Skeletal muscle satellite cell (primary cell): ENCODE measurements around the gene ACBD3.

Source experiments
- H3K27me3 ChIP-seq: 2 replicates; pipeline ENCODE4 v1.7.0; 2013; ENCODE audit warnings: low read length; ENCODE audit not compliant: control insufficient read depth, insufficient read depth
- H3K36me3 ChIP-seq: 2 replicates; pipeline ENCODE4 v1.7.0; 2013; ENCODE audit warnings: mild to moderate bottlenecking, control low read depth, low read length; ENCODE audit not compliant: insufficient read depth
- H3K4me1 ChIP-seq: 2 replicates; pipeline ENCODE4 v1.7.0; 2013; ENCODE audit warnings: low read length; ENCODE audit not compliant: control insufficient read depth, insufficient read depth
- H3K4me2 ChIP-seq: 2 replicates; pipeline ENCODE4 v1.7.0; 2013; ENCODE audit warnings: mild to moderate bottlenecking, low read length
- H3K4me3 ChIP-seq: 2 replicates; pipeline ENCODE4 v1.7.0; 2013; ENCODE audit warnings: low read length
- H3K9ac ChIP-seq: 2 replicates; pipeline ENCODE4 v1.7.0; 2013; ENCODE audit warnings: mild to moderate bottlenecking, low read depth, low read length, moderate library complexity
- H3K9me3 ChIP-seq: replicated peaks from 2 replicates; pipeline ENCODE4 v1.7.0; 2013; ENCODE audit warnings: mild to moderate bottlenecking, control low read depth, low read length

Gene ACBD3

DNA sequence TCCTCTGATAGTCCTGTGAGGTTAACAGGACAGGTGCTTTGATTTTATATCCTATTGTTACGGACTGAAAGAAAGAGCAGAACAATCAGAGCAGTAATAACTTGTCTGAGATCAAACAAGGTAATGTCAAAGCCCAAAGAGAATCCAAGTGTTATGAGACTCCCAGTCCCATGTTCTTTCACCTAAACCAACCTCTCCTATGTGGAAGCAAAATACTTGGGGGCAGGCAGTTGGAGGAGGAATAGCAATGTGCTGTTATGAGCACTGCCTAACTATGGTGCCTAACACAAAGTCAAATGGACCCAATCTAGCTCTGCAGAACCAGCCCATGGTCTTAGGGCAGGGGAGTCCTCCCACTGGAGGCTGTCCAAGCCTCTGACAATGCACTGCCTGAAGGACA is 28.1 kb downstream of the ACBD3 start:
- Histone ChIP-seq H3K4me2 (no peak overlapping the region), H3K36me3 (peaks cover 73% of the 10 kb centered on the region), H3K9me3 (no peaks in the 10 kb centered on the region), H3K4me3 (no peak overlapping the region), H3K27me3 (no peaks in the 10 kb centered on the region), H3K4me1 (no peaks in the 10 kb centered on the region), H3K9ac (no peak overlapping the region)

DNA sequence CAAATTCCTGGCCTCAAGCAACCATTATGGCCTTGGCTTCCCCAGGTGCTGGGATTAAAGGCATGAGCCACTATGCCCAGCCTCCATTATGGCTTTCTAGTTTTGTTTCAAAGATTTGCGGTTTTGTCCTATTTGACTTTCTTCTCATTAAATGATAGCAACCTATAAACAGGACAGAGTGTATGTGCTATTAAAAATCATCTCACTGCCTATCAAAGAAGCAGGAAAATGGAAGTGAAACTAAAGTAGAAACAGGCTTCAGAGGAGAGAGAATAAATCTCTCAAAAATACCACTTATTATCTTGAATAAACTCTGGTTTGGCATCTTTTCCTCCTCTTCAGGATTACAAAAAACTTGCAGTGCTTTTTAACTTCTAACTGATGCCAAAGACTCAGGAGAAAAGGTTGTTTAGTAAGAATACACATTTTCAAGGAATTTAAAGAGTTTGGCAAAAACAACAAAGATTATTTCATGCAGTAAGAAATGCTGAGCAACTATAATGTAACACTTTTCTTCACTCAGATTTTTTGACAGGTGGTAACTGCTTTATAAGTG is 28.7 kb downstream of the ACBD3 start:
- Histone ChIP-seq H3K4me2 (no peak overlapping the region), H3K36me3 (peaks cover 77% of the 10 kb centered on the region), H3K4me3 (no peak overlapping the region)

DNA sequence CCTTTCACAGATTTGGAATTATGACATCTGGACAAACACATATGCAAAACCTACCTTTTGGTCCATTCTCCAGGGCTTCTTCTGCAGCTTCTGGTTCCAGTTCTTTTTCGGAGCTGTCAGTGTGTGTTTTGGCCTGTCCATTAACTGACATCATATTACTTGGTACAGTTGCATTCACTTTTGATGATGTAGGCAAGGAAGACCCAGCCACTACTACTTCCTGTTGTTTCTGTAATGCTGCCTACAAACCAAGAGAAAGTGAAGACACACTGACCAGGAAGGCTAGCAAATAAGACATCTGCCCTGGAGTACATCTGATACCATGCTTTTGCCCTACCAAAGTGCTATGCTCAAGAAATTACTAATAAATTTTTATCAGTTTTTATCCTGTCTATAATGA is 31.9 kb downstream of the ACBD3 start:
- H3K9me3 ChIP-seq, result no peaks in the 10 kb centered on the region

More for the DNA sequence above, 28.7 kb downstream of the ACBD3 start:
- Histone ChIP-seq H3K9me3 (no peaks in the 10 kb centered on the region), H3K9ac (no peak overlapping the region), H3K4me1 (no peaks in the 10 kb centered on the region), H3K27me3 (no peaks in the 10 kb centered on the region)

DNA sequence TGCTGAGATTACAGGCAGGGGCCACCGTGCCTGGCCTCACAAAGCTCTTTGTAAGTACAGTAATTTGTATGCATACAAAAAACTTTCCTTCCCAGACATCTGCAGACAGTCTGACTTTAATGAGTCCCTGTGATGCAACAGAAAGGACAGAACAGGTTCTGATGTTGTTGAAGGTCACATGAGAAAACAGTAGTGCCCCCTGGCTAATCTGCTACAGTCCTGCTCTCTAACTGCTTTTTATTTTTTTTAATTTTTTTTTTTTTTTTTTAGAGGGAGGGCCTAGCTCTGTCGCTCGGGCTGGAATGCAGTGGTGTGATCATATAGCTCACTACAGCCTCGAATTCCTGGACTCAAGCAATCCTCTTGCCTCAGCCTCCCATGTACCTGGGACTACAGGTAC is 36.7 kb downstream of the ACBD3 start:
- no peaks in the 10 kb centered on the region for H3K27me3 ChIP-seq
- peaks cover 80% of the 10 kb centered on the region for H3K36me3 ChIP-seq
- H3K4me1 ChIP-seq, result no peaks in the 10 kb centered on the region
- H3K4me3 ChIP-seq, result no peak overlapping the region
- no peak overlapping the region for H3K4me2 ChIP-seq
- no peaks in the 10 kb centered on the region for H3K9me3 ChIP-seq
- H3K9ac ChIP-seq, result no peak overlapping the region

More for the DNA sequence above, 31.9 kb downstream of the ACBD3 start:
- no peaks in the 10 kb centered on the region for H3K4me1 ChIP-seq
- no peak overlapping the region for H3K4me3 ChIP-seq
- H3K36me3 ChIP-seq, result peaks cover 72% of the 10 kb centered on the region
- H3K27me3 ChIP-seq, result no peaks in the 10 kb centered on the region
- no peak overlapping the region for H3K9ac ChIP-seq
- H3K4me2 ChIP-seq, result no peak overlapping the region

DNA sequence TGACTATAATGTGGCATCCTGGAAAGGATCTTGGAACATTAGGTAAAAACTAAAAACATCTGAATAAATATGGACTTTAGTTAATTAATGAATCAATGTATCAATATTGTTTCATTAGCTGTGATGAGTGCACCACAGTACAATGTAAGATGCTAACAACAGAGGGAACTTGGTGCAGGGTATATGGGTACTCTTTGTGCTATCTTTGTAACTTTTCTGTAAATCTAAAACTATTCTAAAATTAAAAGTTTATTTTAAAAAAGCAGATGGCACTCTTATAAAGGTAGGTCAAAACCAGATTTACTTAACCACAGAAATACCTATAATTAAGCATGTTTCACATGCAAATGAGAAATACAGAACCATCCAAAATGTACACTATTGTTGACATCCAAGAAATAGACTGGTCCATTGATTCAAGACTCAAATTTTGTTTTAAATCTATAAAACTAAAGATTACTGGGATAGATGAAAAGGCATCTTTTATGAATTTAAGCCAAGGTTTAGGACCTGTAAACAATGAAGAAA is 38.4 kb downstream of the ACBD3 start:
- Histone ChIP-seq H3K4me2 (no peak overlapping the region), H3K4me1 (no peaks in the 10 kb centered on the region), H3K27me3 (no peaks in the 10 kb centered on the region), H3K4me3 (no peak overlapping the region), H3K9ac (no peak overlapping the region), H3K9me3 (no peaks in the 10 kb centered on the region), H3K36me3 (peaks cover 76% of the 10 kb centered on the region)

DNA sequence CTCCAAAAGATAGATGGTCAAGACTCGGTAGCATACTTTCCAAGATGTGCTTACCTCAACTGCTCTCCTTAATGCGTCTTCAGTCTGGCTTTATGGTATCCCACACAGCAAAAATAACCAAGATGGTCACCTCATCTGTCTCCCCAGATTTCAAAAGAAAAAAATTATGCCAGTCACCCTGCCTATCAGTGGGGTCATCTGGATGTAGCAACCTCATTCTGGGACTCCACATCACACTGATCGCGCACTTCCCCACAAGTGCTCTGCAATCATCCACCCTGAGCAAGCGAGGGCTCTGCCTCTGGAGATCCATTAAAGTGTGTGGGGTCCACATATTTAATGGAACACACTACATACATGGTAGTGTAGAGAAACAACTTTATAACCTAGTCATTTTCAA is 42.5 kb downstream of the ACBD3 start:
- Histone ChIP-seq H3K36me3 (peaks cover 49% of the 10 kb centered on the region), H3K4me1 (no peaks in the 10 kb centered on the region), H3K27me3 (no peaks in the 10 kb centered on the region), H3K9ac (no peak overlapping the region), H3K4me2 (no peak overlapping the region), H3K4me3 (no peak overlapping the region), H3K9me3 (no peaks in the 10 kb centered on the region)

DNA sequence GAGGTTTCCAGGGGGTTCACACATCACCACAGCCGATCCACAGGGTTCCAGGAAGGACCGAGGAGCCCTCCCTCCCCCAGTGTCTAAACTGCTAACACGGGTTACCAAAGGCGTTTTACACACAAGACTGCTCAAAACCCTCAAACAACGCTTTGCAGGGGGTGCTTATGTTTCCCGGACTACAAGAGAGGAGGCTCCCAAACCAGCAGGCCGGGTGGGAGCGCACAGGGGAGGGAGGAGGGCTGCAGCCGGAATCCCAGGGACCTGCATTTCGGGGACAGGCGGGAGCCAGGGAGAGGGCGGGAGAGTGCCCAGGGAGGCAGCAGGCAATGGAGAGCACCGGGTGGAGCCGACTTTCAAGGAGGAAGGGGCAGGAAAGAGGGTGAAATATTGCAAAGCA is 50.8 kb downstream of the ACBD3 start:
- H3K36me3 ChIP-seq, result no peaks in the 10 kb centered on the region
- H3K4me2 ChIP-seq, result no peak overlapping the region
- no peak overlapping the region for H3K9ac ChIP-seq
- no peaks in the 10 kb centered on the region for H3K27me3 ChIP-seq
- no peak overlapping the region for H3K4me3 ChIP-seq
- H3K9me3 ChIP-seq, result no peaks in the 10 kb centered on the region
- H3K4me1 ChIP-seq, result peaks cover 9% of the 10 kb centered on the region

DNA sequence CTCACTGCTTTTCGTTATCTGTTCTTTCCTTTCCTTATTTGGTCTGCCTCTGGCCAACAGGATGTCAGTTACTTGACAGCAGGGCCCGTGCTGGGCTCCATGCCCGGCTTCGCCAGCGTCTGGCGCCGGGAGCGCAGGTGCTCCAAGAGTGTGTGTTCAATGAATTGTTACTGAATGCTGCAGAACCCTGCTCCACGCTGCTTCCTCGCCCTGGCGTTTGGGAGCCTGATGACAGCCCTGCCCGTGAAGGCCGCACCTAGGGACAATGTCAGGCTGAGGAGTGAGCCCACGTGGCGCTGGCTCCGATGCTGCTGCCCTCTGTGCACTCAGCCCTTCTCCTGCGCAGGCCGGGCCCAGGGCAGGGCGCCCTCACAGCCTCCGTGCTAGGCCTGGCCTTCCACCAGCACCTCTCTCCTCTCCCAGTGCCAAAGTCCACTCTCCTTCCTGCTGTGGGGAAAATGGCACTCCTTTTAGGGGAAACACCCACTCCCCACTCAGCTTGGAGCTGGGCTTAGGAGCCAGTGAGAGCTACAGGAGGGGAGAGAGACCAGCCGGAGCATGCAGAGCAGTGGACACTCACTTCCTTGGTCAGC is 51.4 kb downstream of the ACBD3 start:
- Histone ChIP-seq H3K4me3 (no peak overlapping the region), H3K4me2 (no peak overlapping the region), H3K4me1 (peaks cover 9% of the 10 kb centered on the region), H3K9me3 (no peaks in the 10 kb centered on the region), H3K27me3 (no peaks in the 10 kb centered on the region), H3K9ac (no peak overlapping the region), H3K36me3 (no peaks in the 10 kb centered on the region)

DNA sequence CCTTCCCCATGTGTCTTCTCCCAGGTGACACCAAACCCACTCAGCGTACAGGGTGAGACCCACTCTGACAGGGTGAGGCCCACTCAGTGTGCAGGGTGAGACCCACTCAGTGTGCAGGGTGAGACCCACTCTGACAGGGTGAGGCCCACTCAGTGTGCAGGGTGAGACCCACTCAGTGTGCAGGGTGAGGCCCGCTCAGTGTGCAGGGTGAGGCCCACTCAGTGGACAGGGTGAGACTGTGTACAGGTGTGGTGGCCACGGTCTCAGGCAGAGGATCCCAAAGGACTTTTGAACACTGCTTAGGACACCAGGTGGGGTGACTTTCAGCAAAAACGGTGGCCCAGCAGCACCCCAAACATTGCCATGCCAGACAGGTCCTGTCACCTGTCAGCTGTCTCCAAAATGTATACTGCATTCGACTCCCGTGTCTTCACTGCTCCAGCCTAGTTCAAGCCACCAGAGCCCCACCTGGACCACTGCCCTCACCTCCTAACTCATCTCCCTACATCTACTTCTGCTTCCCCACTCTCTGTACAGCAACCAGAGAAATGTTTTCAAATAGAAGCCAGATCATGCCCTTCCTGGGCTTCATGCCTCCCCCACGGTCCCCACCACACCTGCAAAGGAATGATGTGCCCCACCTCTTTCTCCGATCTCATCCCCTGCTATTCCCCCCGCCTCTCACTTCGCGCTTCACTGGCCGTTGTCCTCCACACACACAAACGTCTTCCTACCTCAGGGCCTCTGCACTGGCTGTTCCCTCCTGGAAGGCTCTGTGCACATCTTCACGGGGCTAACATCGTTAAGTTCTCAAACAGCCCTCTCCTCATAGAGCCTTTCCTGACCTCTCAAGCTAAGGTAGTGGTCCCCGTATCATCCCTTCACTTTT is 52.1 kb downstream of the ACBD3 start:
- Histone ChIP-seq H3K9ac (no peak overlapping the region), H3K9me3 (no peaks in the 10 kb centered on the region), H3K36me3 (no peaks in the 10 kb centered on the region), H3K4me1 (peaks cover 9% of the 10 kb centered on the region), H3K4me3 (no peak overlapping the region), H3K27me3 (no peaks in the 10 kb centered on the region), H3K4me2 (no peak overlapping the region)

DNA sequence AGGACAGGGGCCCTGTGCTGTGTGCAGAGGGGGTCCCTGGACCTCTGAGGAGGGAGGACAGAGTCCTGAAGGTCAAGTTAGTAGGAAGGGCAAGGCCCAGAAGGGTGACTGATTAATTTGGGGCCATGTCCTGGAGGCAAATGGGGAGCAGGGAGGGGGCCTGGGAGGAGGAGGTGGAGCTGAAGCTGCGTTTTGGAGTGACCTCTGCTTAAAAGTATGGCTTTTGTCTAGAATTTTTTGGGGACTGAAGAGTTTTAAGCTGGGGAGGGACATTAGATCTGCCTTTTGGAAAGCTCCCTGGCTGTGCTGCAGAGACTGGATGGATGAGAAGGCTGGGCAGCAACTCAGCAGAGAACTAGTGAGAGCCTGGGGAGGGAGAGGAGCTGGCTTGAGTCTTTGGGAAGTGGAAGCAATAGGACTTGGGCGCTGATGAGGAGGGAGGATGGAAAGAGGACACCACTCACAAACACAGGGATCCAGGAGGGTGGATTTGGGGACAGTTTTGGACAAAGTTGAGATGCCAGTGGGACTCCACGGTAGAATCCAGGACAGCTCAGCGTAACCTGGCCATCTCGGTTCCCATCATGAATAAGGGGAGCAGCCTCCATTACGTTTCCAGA is 52.9 kb downstream of the ACBD3 start:
- Histone ChIP-seq H3K9ac (no peak overlapping the region), H3K4me2 (no peak overlapping the region), H3K4me3 (no peak overlapping the region), H3K36me3 (no peaks in the 10 kb centered on the region), H3K9me3 (no peaks in the 10 kb centered on the region), H3K4me1 (peaks cover 14% of the 10 kb centered on the region), H3K27me3 (no peaks in the 10 kb centered on the region)

DNA sequence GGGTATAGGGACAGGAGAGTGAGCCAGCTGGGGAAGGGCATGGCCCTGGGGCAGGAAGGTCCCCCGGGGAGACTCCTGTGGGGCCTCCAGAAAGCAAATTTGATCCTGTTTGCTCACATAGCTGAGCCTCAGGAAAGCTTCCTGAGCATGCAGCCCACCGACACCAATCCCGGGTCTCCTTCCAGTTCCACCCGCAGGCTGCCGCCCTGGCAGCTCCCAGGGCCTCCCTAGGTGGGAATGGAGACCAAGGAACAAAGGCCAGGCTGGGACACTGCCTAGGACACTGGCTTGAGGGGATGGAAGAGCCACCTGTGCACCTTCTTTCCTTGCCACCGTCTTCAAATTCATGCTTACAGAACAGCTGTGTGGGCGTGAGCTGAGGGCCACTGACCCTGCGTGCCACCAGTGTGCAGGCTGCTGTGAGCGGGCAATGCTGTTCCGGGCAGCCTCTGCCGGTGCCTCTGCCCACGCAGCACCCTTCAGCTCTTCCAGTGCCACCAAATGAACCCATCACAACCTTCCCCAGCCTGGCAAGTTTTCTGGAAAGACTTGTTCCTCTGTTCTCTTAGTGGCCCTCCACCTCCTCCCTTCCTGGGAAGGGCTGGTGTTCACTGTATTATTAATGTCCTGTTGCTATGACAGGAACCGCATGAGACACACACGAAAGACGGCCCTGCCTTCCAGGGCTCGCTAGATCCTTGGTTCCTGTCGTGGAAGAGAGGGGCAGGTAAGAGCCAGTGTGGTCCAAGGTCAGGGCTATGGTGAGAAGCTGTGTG is 53.6 kb downstream of the ACBD3 start:
- Histone ChIP-seq H3K4me2 (no peak overlapping the region), H3K36me3 (no peaks in the 10 kb centered on the region), H3K9ac (no peak overlapping the region), H3K9me3 (no peaks in the 10 kb centered on the region), H3K27me3 (no peaks in the 10 kb centered on the region), H3K4me3 (no peak overlapping the region), H3K4me1 (peaks cover 18% of the 10 kb centered on the region)
